ENCODE results near the gene SVOPL.

DNA sequence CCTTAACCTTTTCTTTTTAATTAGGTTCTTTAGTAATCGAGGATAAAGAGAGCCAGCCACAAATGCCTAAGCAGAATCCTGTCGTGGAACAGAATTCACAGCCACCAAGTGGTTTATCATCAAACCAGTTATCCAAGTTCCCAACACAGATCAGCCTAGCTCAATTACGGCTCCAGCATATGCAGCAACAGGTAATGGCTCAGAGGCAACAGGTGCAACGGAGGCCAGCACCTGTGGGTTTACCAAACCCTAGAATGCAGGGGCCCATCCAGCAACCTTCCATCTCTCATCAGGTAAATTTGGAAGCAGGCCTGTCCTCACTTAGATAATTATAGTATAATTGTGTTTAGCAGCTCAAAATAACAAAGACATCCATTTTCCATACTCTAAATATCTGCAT, 146.5 kb downstream of the SVOPL start:
- TF ChIP-seq, protein P1, sequence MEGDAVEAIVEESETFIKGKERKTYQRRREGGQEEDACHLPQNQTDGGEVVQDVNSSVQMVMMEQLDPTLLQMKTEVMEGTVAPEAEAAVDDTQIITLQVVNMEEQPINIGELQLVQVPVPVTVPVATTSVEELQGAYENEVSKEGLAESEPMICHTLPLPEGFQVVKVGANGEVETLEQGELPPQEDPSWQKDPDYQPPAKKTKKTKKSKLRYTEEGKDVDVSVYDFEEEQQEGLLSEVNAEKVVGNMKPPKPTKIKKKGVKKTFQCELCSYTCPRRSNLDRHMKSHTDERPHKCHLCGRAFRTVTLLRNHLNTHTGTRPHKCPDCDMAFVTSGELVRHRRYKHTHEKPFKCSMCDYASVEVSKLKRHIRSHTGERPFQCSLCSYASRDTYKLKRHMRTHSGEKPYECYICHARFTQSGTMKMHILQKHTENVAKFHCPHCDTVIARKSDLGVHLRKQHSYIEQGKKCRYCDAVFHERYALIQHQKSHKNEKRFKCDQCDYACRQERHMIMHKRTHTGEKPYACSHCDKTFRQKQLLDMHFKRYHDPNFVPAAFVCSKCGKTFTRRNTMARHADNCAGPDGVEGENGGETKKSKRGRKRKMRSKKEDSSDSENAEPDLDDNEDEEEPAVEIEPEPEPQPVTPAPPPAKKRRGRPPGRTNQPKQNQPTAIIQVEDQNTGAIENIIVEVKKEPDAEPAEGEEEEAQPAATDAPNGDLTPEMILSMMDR (IDR thresholded peaks at IDR 0.05): no peak
- TF ChIP-seq POLR2A (IDR thresholded peaks at IDR 0.05): no peak
